GM12892 (cell line): ENCODE results near the gene IGLL1.

ENCODE experiments used
- DNase-seq: peaks from one replicate; pipeline ENCODE4 v3.0.0; 2011; ENCODE audit not compliant: insufficient read length
- FAIRE-seq: peaks from 2 replicates; lab custom pipeline; 2011; peaks lifted over from hg19 to GRCh38; lab: Jason Lieb, UNC
- POLR2A ChIP-seq: IDR thresholded peaks from 2 replicates; pipeline ENCODE4 v1.6.1; 2011; ENCODE audit warnings: low read depth, low read length, control low read depth
- POLR2AphosphoS5 ChIP-seq: IDR thresholded peaks from 2 replicates; pipeline ENCODE4 v1.6.1; 2011; ENCODE audit warnings: low read depth, low read length, control low read depth
- TAF1 ChIP-seq: IDR thresholded peaks from 2 replicates; pipeline ENCODE4 v1.6.1; 2011; ENCODE audit warnings: low read depth, mild to moderate bottlenecking, control low read depth, low read length, borderline replicate concordance

IGLL1 gene

GRCh38 chr22:23534201-23534850 lies 45.8 kb downstream of the IGLL1 start:
- TF ChIP-seq TAF1: no peak
- no peak for TF ChIP-seq POLR2A
- no peak for TF ChIP-seq POLR2AphosphoS5
- DNase-seq (no peak), FAIRE-seq (no peak)

GRCh38 chr22:23533771-23534191 lies 46.3 kb downstream of the IGLL1 start:
- no peak for FAIRE-seq
- DNase-seq: no peak
- no peak for TF ChIP-seq POLR2AphosphoS5
- no peak for TF ChIP-seq TAF1
- no peak for TF ChIP-seq POLR2A

- FAIRE-seq (no peak), DNase-seq (no peak)
- no peak for TF ChIP-seq POLR2AphosphoS5
- no peak for TF ChIP-seq POLR2A
Observed at GRCh38 chr22:23533328-23533762, 46.7 kb downstream of the IGLL1 start.

- TF ChIP-seq POLR2AphosphoS5: no peak
- no peak for TF ChIP-seq TAF1
- no peak for TF ChIP-seq POLR2A
- no peak for DNase-seq
- FAIRE-seq: no peak
Observed at GRCh38 chr22:23532731-23533130, 47.4 kb downstream of the IGLL1 start.

- no peak for DNase-seq
- no peak for TF ChIP-seq TAF1
- TF ChIP-seq POLR2A: no peak
- no peak for TF ChIP-seq POLR2AphosphoS5
- no peak for FAIRE-seq
Observed at GRCh38 chr22:23531966-23532705, 48.0 kb downstream of the IGLL1 start.

- TF ChIP-seq POLR2AphosphoS5 (no peak), TAF1 (no peak), POLR2A (no peak)
- DNase-seq (no peak), FAIRE-seq (no peak)
Observed at GRCh38 chr22:23531283-23531956, 48.7 kb downstream of the IGLL1 start.

- DNase-seq (no peak), FAIRE-seq (no peak)
- TF ChIP-seq POLR2AphosphoS5: no peak
- TF ChIP-seq POLR2A: no peak
- TF ChIP-seq TAF1: no peak
Observed at GRCh38 chr22:23530766-23531282, 49.3 kb downstream of the IGLL1 start.

GRCh38 chr22:23530106-23530505 lies 50.0 kb downstream of the IGLL1 start:
- TF ChIP-seq POLR2AphosphoS5 (no peak), POLR2A (no peak), TAF1 (no peak)
- DNase-seq: no peak
- no peak for FAIRE-seq

GRCh38 chr22:23529166-23530103 lies 50.7 kb downstream of the IGLL1 start:
- no peak for TF ChIP-seq POLR2AphosphoS5
- no peak for TF ChIP-seq TAF1
- TF ChIP-seq POLR2A: no peak
- FAIRE-seq: no peak
- no peak for DNase-seq

GRCh38 chr22:23527971-23528740 lies 51.9 kb downstream of the IGLL1 start:
- no peak for DNase-seq
- no peak for FAIRE-seq
- TF ChIP-seq POLR2AphosphoS5: no peak
- no peak for TF ChIP-seq POLR2A
- no peak for TF ChIP-seq TAF1

GRCh38 chr22:23526596-23527316 lies 53.3 kb downstream of the IGLL1 start:
- FAIRE-seq (no peak), DNase-seq (no peak)
- TF ChIP-seq POLR2A: no peak
- no peak for TF ChIP-seq TAF1
- TF ChIP-seq POLR2AphosphoS5: no peak
